PC-3 (cell line): ENCODE results near the gene RTTN. TPM values are rescaled to one million over a fixed set of nuclear protein-coding genes. Genes with fewer than 3 reads are reported as not detected.

Source experiments
- ATAC-seq: fragments of 200-7000 bp; cut with Tn5 transposase; 2 replicates; pipeline ENCODE4 v1.9.1; 2020; ENCODE audit warnings: mild to moderate bottlenecking, moderate library complexity
- BruUV-seq: library from RNA; stranded (reverse); fragments of 400-500 nt; replicated peaks from 2 replicates; lab custom pipeline; 2021; lab: Mats Ljungman, UMichigan
- CTCF ChIA-PET: fragments of 300-600 bp; sonication (Branson Sonifier 250); formaldehyde crosslinking; loops from one replicate; lab custom pipeline; 2022; ENCODE audit warnings: antibody characterized with exemption; lab: Charles Lee
- POLR2A ChIA-PET: fragments of 300-600 bp; sonication (Branson Sonifier 250); formaldehyde crosslinking; loops from one replicate; lab custom pipeline; 2022; ENCODE audit warnings: antibody characterized with exemption; ENCODE audit not compliant: unreplicated experiment; lab: Charles Lee
- DNase-seq: peaks from one replicate; pipeline ENCODE4 v3.0.0-alpha.2; 2015
- H2AFZ ChIP-seq: fragments of 300-600 bp; sonication (generic); 2 replicates; pipeline ENCODE4 v1.6.0; 2016; ENCODE audit warnings: antibody characterized with exemption, low read length
- H3F3A ChIP-seq: fragments of 300-600 bp; sonication (generic); one replicate; pipeline ENCODE4 v1.6.0; 2017; ENCODE audit warnings: antibody characterized with exemption, low read length, control low read depth, mild to moderate bottlenecking; ENCODE audit not compliant: unreplicated experiment
- H3K27ac ChIP-seq: fragments of 300-600 bp; sonication (generic); 2 replicates; pipeline ENCODE4 v1.5.1; 2016; ENCODE audit warnings: mild to moderate bottlenecking, low read length
- H3K27me3 ChIP-seq: fragments of 300-600 bp; sonication (generic); 2 replicates; pipeline ENCODE4 v1.6.1; 2016; ENCODE audit warnings: low read length, mixed read lengths
- H3K36me3 ChIP-seq: fragments of 300-600 bp; sonication (generic); 2 replicates; pipeline ENCODE4 v1.6.1; 2016; ENCODE audit warnings: low read depth, mixed run types, low read length, mixed read lengths
- H3K4me1 ChIP-seq: fragments of 300-600 bp; sonication (generic); 2 replicates; pipeline ENCODE4 v1.5.1; 2016; ENCODE audit warnings: low read length; ENCODE audit not compliant: insufficient read depth
- H3K4me2 ChIP-seq: fragments of 300-600 bp; sonication (generic); 2 replicates; pipeline ENCODE4 v1.6.0; 2016; ENCODE audit warnings: low read length
- H3K4me3 ChIP-seq: fragments of 300-600 bp; sonication (generic); 2 replicates; pipeline ENCODE4 v1.5.1; 2016; ENCODE audit warnings: mild to moderate bottlenecking, low read length, mixed read lengths
- H3K79me2 ChIP-seq: fragments of 300-600 bp; sonication (generic); 2 replicates; pipeline ENCODE4 v1.6.1; 2017; ENCODE audit warnings: low read length, mixed read lengths
- H3K9ac ChIP-seq: fragments of 300-600 bp; sonication (generic); 2 replicates; pipeline ENCODE4 v1.6.0; 2016; ENCODE audit warnings: mild to moderate bottlenecking, low read length
- H3K9me2 ChIP-seq: fragments of 300-600 bp; sonication (generic); replicated peaks from 2 replicates; pipeline ENCODE4 v1.6.1; 2016; ENCODE audit warnings: mixed run types, low read length, mixed read lengths
- H3K9me3 ChIP-seq: fragments of 300-600 bp; sonication (generic); 2 replicates; pipeline ENCODE4 v1.6.1; 2016; ENCODE audit warnings: low read length, mixed read lengths
- H4K20me1 ChIP-seq: fragments of 300-600 bp; sonication (generic); 2 replicates; pipeline ENCODE4 v1.6.1; 2016; ENCODE audit warnings: low read length, mixed read lengths
- CTCF ChIP-seq: fragments of 300-600 bp; sonication (generic); conservative IDR thresholded peaks from 2 replicates; pipeline ENCODE4 v1.5.1; 2017; ENCODE audit warnings: antibody characterized with exemption, low read depth, mild to moderate bottlenecking, low read length
- EZH2 ChIP-seq: fragments of 300-600 bp; sonication (generic); IDR thresholded peaks from one replicate; pipeline ENCODE4 v1.6.1; 2017; ENCODE audit warnings: antibody characterized with exemption, mild to moderate bottlenecking, low read length; ENCODE audit not compliant: unreplicated experiment
- EZH2phosphoT487 ChIP-seq: fragments of 300-600 bp; sonication (generic); IDR thresholded peaks from 2 replicates; pipeline ENCODE4 v1.6.1; 2018; ENCODE audit warnings: mild to moderate bottlenecking, antibody characterized with exemption, low read length, borderline replicate concordance
- intact Hi-C: fragments of 100-400 bp; cut with micrococcal nuclease; formaldehyde crosslinking; loops from 2 replicates; pipeline ENCODE4 v1.9.0; 2023
- total RNA-seq: library from RNA; depleted of rRNA; stranded (reverse); fragments of >200 nt; gene quantifications from 2 replicates; pipeline ENCODE4 v1.2.3, GENCODE V29; 2014

The RTTN gene
- total RNA-seq, 1 experiment from 2014 or later, result 24.7 TPM

- H3K9me3 ChIP-seq, result no peaks in the 10 kb centered on the region
- H3K27me3 ChIP-seq, result no peaks in the 10 kb centered on the region
- H3K4me2 ChIP-seq, result no peak overlapping the region
- no peak for TF ChIP-seq EZH2phosphoT487
- no peak overlapping the region for H3K9ac ChIP-seq
- H3F3A ChIP-seq, result no peaks in the 10 kb centered on the region
- no peak overlapping the region for H3K27ac ChIP-seq
- H3K9me2 ChIP-seq, result no peaks in the 10 kb centered on the region
- POLR2A ChIA-PET, result no interaction called here
- ATAC-seq (no peak), DNase-seq (no peak)
- no TSS peak for BruUV-seq
- no peak overlapping the region for H2AFZ ChIP-seq
- CTCF ChIA-PET, result no interaction called here
- peaks cover 3% of the 10 kb centered on the region for H3K36me3 ChIP-seq
- H3K4me1 ChIP-seq, result no peaks in the 10 kb centered on the region
- intact Hi-C loops, result no loop called here
- H4K20me1 ChIP-seq, result no peaks in the 10 kb centered on the region
- H3K79me2 ChIP-seq, result no peaks in the 10 kb centered on the region
- no peak overlapping the region for H3K4me3 ChIP-seq
Measured at GRCh38 chr18:70028734-70029133, 176.8 kb downstream of the RTTN start.

GRCh38 chr18:70028084-70028483, 177.4 kb downstream of the RTTN start:
- Histone ChIP-seq H3K27ac (no peak overlapping the region), H3K36me3 (peaks cover 3% of the 10 kb centered on the region), H2AFZ (no peak overlapping the region), H3K27me3 (no peaks in the 10 kb centered on the region), H3K4me3 (no peak overlapping the region), H3K9me2 (no peaks in the 10 kb centered on the region), H3K4me2 (no peak overlapping the region), H3K4me1 (no peaks in the 10 kb centered on the region), H4K20me1 (no peaks in the 10 kb centered on the region), H3K79me2 (no peaks in the 10 kb centered on the region), H3K9ac (no peak overlapping the region), H3F3A (no peaks in the 10 kb centered on the region), H3K9me3 (no peaks in the 10 kb centered on the region)
- ChIA-PET CTCF (no interaction called here), POLR2A (no interaction called here)
- intact Hi-C loops, result no loop called here
- BruUV-seq, result no TSS peak
- DNase-seq, result no peak
- ATAC-seq, result no peak
- no peak for TF ChIP-seq EZH2
- TF ChIP-seq EZH2phosphoT487, result no peak

- Histone ChIP-seq H3K27me3 (no peaks in the 10 kb centered on the region), H3K9me2 (no peaks in the 10 kb centered on the region), H3K27ac (no peak overlapping the region), H3K4me1 (no peaks in the 10 kb centered on the region), H3K9ac (no peak overlapping the region), H3K4me2 (no peak overlapping the region), H2AFZ (no peak overlapping the region), H3K79me2 (no peaks in the 10 kb centered on the region), H4K20me1 (no peaks in the 10 kb centered on the region), H3F3A (no peaks in the 10 kb centered on the region), H3K9me3 (no peaks in the 10 kb centered on the region), H3K36me3 (peaks cover 6% of the 10 kb centered on the region), H3K4me3 (no peak overlapping the region)
- POLR2A ChIA-PET, result no interaction called here
- ATAC-seq, result no peak
- no peak for DNase-seq
- CTCF ChIA-PET, result no interaction called here
- no peak for TF ChIP-seq EZH2phosphoT487
- TF ChIP-seq CTCF, result no peak
- no peak for TF ChIP-seq EZH2
- no TSS peak for BruUV-seq
- intact Hi-C loops, result no loop called here
Measured at GRCh38 chr18:70025580-70025979, 179.9 kb downstream of the RTTN start.

GRCh38 chr18:70024829-70025228, 180.7 kb downstream of the RTTN start:
- no peaks in the 10 kb centered on the region for H4K20me1 ChIP-seq
- H3F3A ChIP-seq, result no peaks in the 10 kb centered on the region
- no peak for DNase-seq
- H3K4me1 ChIP-seq, result no peaks in the 10 kb centered on the region
- no peak for ATAC-seq
- H3K27me3 ChIP-seq, result no peaks in the 10 kb centered on the region
- H3K4me3 ChIP-seq, result no peak overlapping the region
- no peaks in the 10 kb centered on the region for H3K9me2 ChIP-seq
- H3K79me2 ChIP-seq, result no peaks in the 10 kb centered on the region
- no peaks in the 10 kb centered on the region for H3K9me3 ChIP-seq
- BruUV-seq, result no TSS peak
- ChIA-PET POLR2A (interaction anchor here (0.6 kb wide), 1 partner anchor 712 kb away, joined by 11 read pairs; no protein-coding TSS in a partner anchor), CTCF (no interaction called here)
- H3K4me2 ChIP-seq, result no peak overlapping the region
- no peak overlapping the region for H3K9ac ChIP-seq
- intact Hi-C loops, result no loop called here
- peaks cover 12% of the 10 kb centered on the region for H3K36me3 ChIP-seq
- no peak overlapping the region for H3K27ac ChIP-seq
- no peak for TF ChIP-seq EZH2phosphoT487
- no peak for TF ChIP-seq EZH2
- no peak for TF ChIP-seq CTCF
- no peak overlapping the region for H2AFZ ChIP-seq
